HG03103 (cell line): Measurements from ENCODE around the gene EIF2AK2.
"Not testable (repeated sequence)": the region's sequence is repeated elsewhere in the genome, so short reads cannot be mapped to it uniquely, and the experiment has no call there.

Source experiments
- ATAC-seq: cut with Tn5 transposase; IDR thresholded peaks from one replicate; pipeline ENCODE4 v1.9.1; 2021; ENCODE audit warnings: low read depth; ENCODE audit not compliant: unreplicated experiment

The EIF2AK2 gene

GRCh38 chr2:37156857-37157714, at the start of gene EIF2AK2:
EIF2AK2 (minus strand) TSS chr2:37156980; CDS start chr2:37147806, 9,174 bp downstream.
- peak; percentile 78 for ATAC-seq

GRCh38 chr2:37205689-37206341, 49.0 kb upstream of the EIF2AK2 start:
- no peak for ATAC-seq

- ATAC-seq = not testable (repeated sequence)
Measured at GRCh38 chr2:37205071-37205661, 48.4 kb upstream of the EIF2AK2 start.

GRCh38 chr2:37203708-37204107, 46.9 kb upstream of the EIF2AK2 start:
- ATAC-seq = no peak

- no peak for ATAC-seq
Measured at GRCh38 chr2:37201766-37202165, 45.0 kb upstream of the EIF2AK2 start.

GRCh38 chr2:37201208-37201607, 44.4 kb upstream of the EIF2AK2 start:
- no peak for ATAC-seq

GRCh38 chr2:37198681-37199065, 41.9 kb upstream of the EIF2AK2 start:
- no peak for ATAC-seq

GRCh38 chr2:37196320-37197195, 39.8 kb upstream of the EIF2AK2 start, which contains the start of gene CEBPZOS:
CEBPZOS (plus strand) TSS chr2:37196496; CDS start chr2:37199705, 3,209 bp downstream.
- peak; percentile 63 for ATAC-seq

GRCh38 chr2:37195862-37196319, 39.1 kb upstream of the EIF2AK2 start:
- ATAC-seq = not testable (repeated sequence)

GRCh38 chr2:37192551-37192950, 35.8 kb upstream of the EIF2AK2 start:
- no peak for ATAC-seq

- ATAC-seq = no peak
Measured at GRCh38 chr2:37191747-37192146, 35.0 kb upstream of the EIF2AK2 start.

GRCh38 chr2:37191253-37191652, 34.5 kb upstream of the EIF2AK2 start:
- ATAC-seq = no peak

- ATAC-seq = no peak
Measured at GRCh38 chr2:37190290-37190689, 33.5 kb upstream of the EIF2AK2 start.

GRCh38 chr2:37189452-37190153, 32.8 kb upstream of the EIF2AK2 start:
- ATAC-seq = no peak

GRCh38 chr2:37188570-37188969, 31.8 kb upstream of the EIF2AK2 start, which contains the start of gene SULT6B1:
SULT6B1 (minus strand) TSS chr2:37188670; CDS start chr2:37188640, 30 bp downstream.
- no peak for ATAC-seq

GRCh38 chr2:37181726-37182684, 25.2 kb upstream of the EIF2AK2 start:
- ATAC-seq = no peak

GRCh38 chr2:37180640-37181039, 23.9 kb upstream of the EIF2AK2 start:
- ATAC-seq = no peak

GRCh38 chr2:37180006-37180639, 23.3 kb upstream of the EIF2AK2 start:
- ATAC-seq = no peak
